Neural cell (in vitro differentiated cells): ENCODE results near the gene NECAP2.
"Not testable (repeated sequence)": the region's sequence is repeated elsewhere in the genome, so short reads cannot be mapped to it uniquely, and the experiment has no call there.

Experiments
- EZH2 ChIP-seq: fragments of 200-600, 300-800 bp; shearing (Covaris generic), sonication (generic); IDR thresholded peaks from 2 replicates; pipeline ENCODE4 v1.6.1; 2014; ENCODE audit warnings: antibody characterized with exemption, low read length, borderline replicate concordance, mild to moderate bottlenecking; ENCODE audit not compliant: insufficient read depth, poor library complexity, severe bottlenecking
- POLR2AphosphoS5 ChIP-seq: IDR thresholded peaks from 2 replicates; pipeline ENCODE4 v1.6.1; 2012
- TF ChIP-seq, protein P1 (sequence below): fragments of 450-650 bp; IDR thresholded peaks from 2 replicates; pipeline ENCODE4 v1.5.1; 2014; ENCODE audit warnings: antibody characterized with exemption, mild to moderate bottlenecking, moderate library complexity; ENCODE audit not compliant: poor library complexity, severe bottlenecking

DNA sequence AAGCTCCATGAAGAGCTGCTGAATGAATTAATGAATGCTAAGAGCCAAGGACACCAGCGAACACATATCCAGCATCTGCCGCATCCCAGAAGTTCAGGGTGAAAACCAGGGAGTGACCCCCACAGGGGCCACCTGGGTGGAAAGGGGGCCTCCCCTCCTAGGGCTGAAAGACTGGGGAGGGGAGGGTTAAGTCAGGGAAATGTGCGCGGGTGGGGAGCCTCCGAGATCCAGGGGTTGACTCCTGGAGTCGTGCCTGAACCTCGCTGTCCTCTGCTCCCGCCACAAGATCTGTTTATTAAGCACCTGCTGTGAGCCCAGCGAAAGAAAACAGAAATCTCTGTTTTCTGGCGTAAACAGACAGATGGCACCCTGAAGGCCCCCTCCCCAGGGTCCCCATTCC lies 57.5 kb downstream of the NECAP2 start:
- not testable (repeated sequence) for TF ChIP-seq POLR2AphosphoS5, EZH2
- TF ChIP-seq, protein P1, sequence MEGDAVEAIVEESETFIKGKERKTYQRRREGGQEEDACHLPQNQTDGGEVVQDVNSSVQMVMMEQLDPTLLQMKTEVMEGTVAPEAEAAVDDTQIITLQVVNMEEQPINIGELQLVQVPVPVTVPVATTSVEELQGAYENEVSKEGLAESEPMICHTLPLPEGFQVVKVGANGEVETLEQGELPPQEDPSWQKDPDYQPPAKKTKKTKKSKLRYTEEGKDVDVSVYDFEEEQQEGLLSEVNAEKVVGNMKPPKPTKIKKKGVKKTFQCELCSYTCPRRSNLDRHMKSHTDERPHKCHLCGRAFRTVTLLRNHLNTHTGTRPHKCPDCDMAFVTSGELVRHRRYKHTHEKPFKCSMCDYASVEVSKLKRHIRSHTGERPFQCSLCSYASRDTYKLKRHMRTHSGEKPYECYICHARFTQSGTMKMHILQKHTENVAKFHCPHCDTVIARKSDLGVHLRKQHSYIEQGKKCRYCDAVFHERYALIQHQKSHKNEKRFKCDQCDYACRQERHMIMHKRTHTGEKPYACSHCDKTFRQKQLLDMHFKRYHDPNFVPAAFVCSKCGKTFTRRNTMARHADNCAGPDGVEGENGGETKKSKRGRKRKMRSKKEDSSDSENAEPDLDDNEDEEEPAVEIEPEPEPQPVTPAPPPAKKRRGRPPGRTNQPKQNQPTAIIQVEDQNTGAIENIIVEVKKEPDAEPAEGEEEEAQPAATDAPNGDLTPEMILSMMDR, result not testable (repeated sequence)
